CD14-positive monocyte (primary cell): ENCODE measurements around the gene PDE6C. TPM values are rescaled to one million over a fixed set of nuclear protein-coding genes. Genes with fewer than 3 reads are reported as not detected.

ENCODE experiments used
- DNase-seq, 3 donors: peaks; one replicate each; pipeline ENCODE4 v3.0.0-alpha.2; 2011 to 2022
- H2AFZ ChIP-seq: 2 replicates; pipeline ENCODE4 v1.6.0; 2012; ENCODE audit warnings: mild to moderate bottlenecking, low read depth, low read length, inconsistent platforms; ENCODE audit not compliant: insufficient read depth, poor library complexity, severe bottlenecking
- H3K27ac ChIP-seq, 2 donors: 1 replicate in 1 of 2; 2 replicates in 1 of 2; pipeline ENCODE4 v1.5.1; 2012 to 2013; ENCODE audit warnings: low read length in 2 of 2, control low read depth in 1 of 2, inconsistent platforms in 1 of 2, low read depth in 1 of 2, mild to moderate bottlenecking in 1 of 2
- H3K27me3 ChIP-seq, 2 donors: one replicate each; pipeline versions ENCODE4 v1.6.0 to v1.6.1; 2011 to 2013; ENCODE audit warnings: low read length in 2 of 2; ENCODE audit not compliant: control insufficient read depth in 2 of 2, insufficient read depth in 2 of 2
- H3K36me3 ChIP-seq, 2 donors: replicated peaks in 1 of 2; 1 replicate in 1 of 2; 2 replicates in 1 of 2; pipeline versions ENCODE4 v1.5.1 to v1.6.1; 2012 to 2013; ENCODE audit warnings: low read length in 2 of 2, control low read depth in 1 of 2, inconsistent platforms in 1 of 2, mild to moderate bottlenecking in 1 of 2; ENCODE audit not compliant: insufficient read depth in 2 of 2, control insufficient read depth in 1 of 2
- H3K4me1 ChIP-seq, 2 donors: 1 replicate in 1 of 2; 2 replicates in 1 of 2; pipeline versions ENCODE4 v1.5.1 to v1.6.1; 2012 to 2013; ENCODE audit warnings: low read length in 2 of 2, control low read depth in 1 of 2, inconsistent platforms in 1 of 2, mild to moderate bottlenecking in 1 of 2, moderate library complexity in 1 of 2; ENCODE audit not compliant: insufficient read depth in 2 of 2, control insufficient read depth in 1 of 2
- H3K4me2 ChIP-seq: replicated peaks from 2 replicates; pipeline ENCODE3; 2012; ENCODE audit warnings: low read length, moderate library complexity, mild to moderate bottlenecking; ENCODE audit not compliant: poor library complexity, severe bottlenecking; ENCODE audit errors: extremely low read depth
- H3K4me3 ChIP-seq, 3 experiments: fragments of 200-600 bp in 1 of 3; sonication (generic) in 1 of 3; replicated peaks in 1 of 3; 1 replicate in 2 of 3; 2 replicates in 1 of 3; pipeline ENCODE4 v1.5.1; 2011 to 2013; ENCODE audit warnings: low read length in 3 of 3, mild to moderate bottlenecking in 3 of 3, control low read depth in 2 of 3, low read depth in 2 of 3, inconsistent platforms in 1 of 3, moderate library complexity in 1 of 3
- H3K79me2 ChIP-seq: 2 replicates; pipeline ENCODE4 v1.6.0; 2012; ENCODE audit warnings: mild to moderate bottlenecking, control low read depth, inconsistent platforms, low read length, moderate library complexity; ENCODE audit not compliant: insufficient read depth
- H3K9ac ChIP-seq: 2 replicates; pipeline ENCODE4 v1.6.0; 2017; ENCODE audit warnings: low read length, mild to moderate bottlenecking; ENCODE audit not compliant: insufficient read depth, poor library complexity, severe bottlenecking
- H3K9me3 ChIP-seq, 2 donors: replicated peaks in 1 of 2; 1 replicate in 1 of 2; 2 replicates in 1 of 2; pipeline versions ENCODE4 v1.5.1 to v1.6.1; 2012 to 2013; ENCODE audit warnings: low read length in 2 of 2, control low read depth in 1 of 2; ENCODE audit not compliant: control insufficient read depth in 1 of 2, insufficient read depth in 1 of 2
- H4K20me1 ChIP-seq: 2 replicates; pipeline ENCODE4 v1.6.0; 2012; ENCODE audit warnings: mild to moderate bottlenecking, low read length, control low read depth, moderate library complexity; ENCODE audit not compliant: insufficient read depth
- H3K27ac Mint-ChIP-seq, 7 donors: one replicate each; pipeline ENCODE4 v1.8.0; 2020; ENCODE audit warnings: mild to moderate bottlenecking in 7 of 7, mixed read lengths in 7 of 7, moderate library complexity in 6 of 7, inconsistent platforms in 2 of 7
- H3K27me3 Mint-ChIP-seq, 3 donors: one replicate each; pipeline ENCODE4 v1.8.0; 2021 to 2022; ENCODE audit warnings: low read depth in 3 of 3, mild to moderate bottlenecking in 3 of 3, mixed read lengths in 3 of 3, moderate library complexity in 3 of 3, inconsistent platforms in 1 of 3
- H3K36me3 Mint-ChIP-seq, 2 donors: one replicate each; pipeline ENCODE4 v1.8.0; 2020; ENCODE audit warnings: mixed read lengths in 2 of 2, inconsistent platforms in 1 of 2, mild to moderate bottlenecking in 1 of 2
- H3K4me1 Mint-ChIP-seq: one replicate; pipeline ENCODE4 v1.8.0; 2020; ENCODE audit warnings: mild to moderate bottlenecking, mixed read lengths
- H3K4me3 Mint-ChIP-seq, 2 donors: one replicate each; pipeline ENCODE4 v1.8.0; 2020; ENCODE audit warnings: mild to moderate bottlenecking in 2 of 2, mixed read lengths in 2 of 2, moderate library complexity in 1 of 2
- H3K9me3 Mint-ChIP-seq, 7 donors: one replicate each; pipeline ENCODE4 v1.8.0; 2020 to 2022; ENCODE audit warnings: mixed read lengths in 7 of 7, mild to moderate bottlenecking in 6 of 7, moderate library complexity in 6 of 7, inconsistent platforms in 2 of 7
- CTCF ChIP-seq: fragments of 200-600 bp; IDR thresholded peaks from one replicate; pipeline ENCODE4 v1.8.0; 2022; ENCODE audit warnings: antibody characterized with exemption, mild to moderate bottlenecking
- WGBS: methylation state at CpG from one replicate; pipeline ENCODE4 v1.1.5; 2013; ENCODE audit warnings: missing lambda C conversion rate; ENCODE audit not compliant: insufficient coverage; 5-methylcytosine and 5-hydroxymethylcytosine counted together
- intact Hi-C, 2 donors: fragments of 100-400 bp; cut with micrococcal nuclease; formaldehyde crosslinking; loops; one replicate each; pipeline versions ENCODE4 v1.15.0 to v1.15.1; 2023
- polyA plus RNA-seq, 3 donors: library from polyadenylated mRNA; depleted of rRNA in 1 of 3; unstranded in 2 of 3; stranded (reverse) in 1 of 3; fragments of 300-500 nt in 2 of 3; fragments of >200 nt in 1 of 3; fragmentation: Illumina TruSeq in 2 of 3; gene quantifications; 1 replicate in 2 of 3; 2 replicates in 1 of 3; pipeline ENCODE4 v1.2.3, GENCODE V29; 2012 to 2021

The PDE6C gene
- polyA plus RNA-seq, 3 donors: not detected

DNA sequence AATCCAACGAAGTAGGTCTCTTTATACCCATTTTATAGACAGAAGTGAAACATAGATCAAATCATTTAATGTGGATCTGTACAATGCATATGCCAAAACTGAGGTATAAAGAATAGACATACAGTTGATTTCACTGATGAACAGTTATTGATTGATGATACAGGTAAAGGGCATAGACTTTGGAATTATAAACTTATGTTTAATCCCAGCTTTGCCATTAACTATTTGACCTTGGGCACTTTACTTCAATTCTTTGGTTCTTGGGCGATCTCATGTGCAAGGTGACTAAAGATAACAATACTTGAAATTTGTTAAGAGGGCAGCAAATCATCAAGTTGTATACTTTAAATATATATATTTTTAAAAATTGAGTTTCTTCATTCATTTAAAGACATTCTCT, 61.5 kb downstream of the PDE6C start:
- Mint-ChIP-seq H3K27me3 (peaks cover 0 to 4% (median 0%) of the 10 kb centered on the region in 3 donors), H3K36me3 (peaks cover 48 to 49% of the 10 kb centered on the region in 2 donors), H3K27ac (no peak overlapping the region), H3K4me1 (no peaks in the 10 kb centered on the region), H3K9me3 (no peaks in the 10 kb centered on the region), H3K4me3 (no peak overlapping the region)
- Histone ChIP-seq H3K4me3 (no peak overlapping the region), H3K27ac (no peak overlapping the region), H3K9me3 (no peaks in the 10 kb centered on the region), H3K9ac (no peak overlapping the region), H4K20me1 (no peaks in the 10 kb centered on the region), H3K27me3 (no peaks in the 10 kb centered on the region), H2AFZ (no peak overlapping the region), H3K4me2 (no peak overlapping the region), H3K36me3 (peaks cover 73 to 98% of the 10 kb centered on the region in 2 donors), H3K4me1 (no peaks in the 10 kb centered on the region), H3K79me2 (no peaks in the 10 kb centered on the region)
- no peak for DNase-seq
- intact Hi-C loops: loop anchor here in 1 of 2 donors (10.0 kb wide), 1 partner anchor 299 kb away; no protein-coding TSS in a partner anchor
- no peak for TF ChIP-seq CTCF
- WGBS: no CpG with 5 or more reads among the region's 2 CpGs

GRCh38 chr10:93678386-93678785, 66.0 kb downstream of the PDE6C start:
- H3K27me3 ChIP-seq: no peaks in the 10 kb centered on the region
- peaks cover 56 to 88% of the 10 kb centered on the region in 2 donors for H3K36me3 ChIP-seq
- Mint-ChIP-seq H3K9me3 (no peaks in the 10 kb centered on the region), H3K4me1 (no peaks in the 10 kb centered on the region), H3K27me3 (peaks cover 0 to 2% (median 0%) of the 10 kb centered on the region in 3 donors), H3K27ac (peak overlapping the region in 1 of 7 donors; percentile 16), H3K36me3 (peaks cover 20 to 26% of the 10 kb centered on the region in 2 donors), H3K4me3 (no peak overlapping the region)
- TF ChIP-seq CTCF: no peak
- 100% methylated on average over 2 of the region's 4 CpGs for WGBS
- no peaks in the 10 kb centered on the region for H4K20me1 ChIP-seq
- no peak for DNase-seq
- no peak overlapping the region for H3K4me3 ChIP-seq
- no peaks in the 10 kb centered on the region for H3K4me1 ChIP-seq
- no peaks in the 10 kb centered on the region for H3K79me2 ChIP-seq
- H3K27ac ChIP-seq: no peak overlapping the region
- H3K4me2 ChIP-seq: no peak overlapping the region
- no peaks in the 10 kb centered on the region for H3K9me3 ChIP-seq
- H2AFZ ChIP-seq: no peak overlapping the region
- no peak overlapping the region for H3K9ac ChIP-seq
- intact Hi-C loops: loop anchor here (5.0 to 10.0 kb wide), 2 partner anchors 126 to 304 kb away; no protein-coding TSS in a partner anchor
